HCT116 (cell line): ENCODE data around the gene ACP7. TPM values are rescaled to one million over a fixed set of nuclear protein-coding genes. Genes with fewer than 3 reads are reported as not detected.

Source experiments
- ATAC-seq: fragments of 200-7000 bp; cut with Tn5 transposase; 2 replicates; pipeline ENCODE4 v1.9.1; 2020; ENCODE audit warnings: mild to moderate bottlenecking, moderate library complexity
- BruUV-seq: library from RNA; stranded (reverse); fragments of 400-500 nt; replicated peaks from 2 replicates; lab custom pipeline; 2021; lab: Mats Ljungman, UMichigan
- CTCF ChIA-PET: fragments of 300-600 bp; sonication (Branson Sonifier 250); formaldehyde crosslinking; loops from one replicate; lab custom pipeline; 2021; ENCODE audit warnings: antibody characterized with exemption; lab: Charles Lee
- POLR2A ChIA-PET: fragments of 300-600, 350-600 bp; sonication (Branson Sonifier 250); formaldehyde crosslinking; loops from one replicate; lab custom pipeline; 2021; ENCODE audit warnings: antibody characterized with exemption; lab: Charles Lee
- RAD21 ChIA-PET, 2 experiments: fragments of 300-600 bp; sonication (Branson Sonifier 250); formaldehyde crosslinking; loops; one replicate each; lab custom pipeline; 2023; ENCODE audit warnings: low total read pairs in 2 of 2; ENCODE audit not compliant: uncharacterized antibody in 2 of 2, unreplicated experiment in 2 of 2, low non-redundant PET in 1 of 2; lab: Charles Lee
- DNase-seq: peaks from one replicate; pipeline ENCODE4 v3.0.0-alpha.2; 2010; ENCODE audit warnings: low read depth, low spot score
- H2AFZ ChIP-seq: fragments of 200-600 bp; shearing (Covaris generic), sonication (generic); 2 replicates; pipeline ENCODE4 v1.6.1; 2017; ENCODE audit warnings: low read depth, mixed run types, mixed read lengths, antibody characterized with exemption, low read length; ENCODE audit not compliant: poor library complexity, severe bottlenecking
- H3K27ac ChIP-seq: 2 replicates; pipeline ENCODE4 v1.5.1; 2012; ENCODE audit warnings: low read depth, low read length
- H3K27me3 ChIP-seq: fragments of 200-600 bp; sonication (generic); 2 replicates; pipeline ENCODE4 v1.6.1; 2016; ENCODE audit warnings: mixed run types, low read length, mixed read lengths; ENCODE audit not compliant: insufficient read depth
- H3K36me3 ChIP-seq, 2 experiments: fragments of 200-500 bp in 1 of 2; fragments of 200-600 bp in 1 of 2; sonication (Bioruptor generic) in 1 of 2; sonication (generic) in 1 of 2; 2 replicates each; pipeline versions ENCODE4 v1.5.1 to v1.6.1; 2014 to 2016; ENCODE audit warnings: low read length in 2 of 2, inconsistent platforms in 1 of 2, mixed read lengths in 1 of 2, mixed run types in 1 of 2; ENCODE audit not compliant: insufficient read depth in 2 of 2, control insufficient read depth in 1 of 2
- H3K4me1 ChIP-seq, 2 experiments: fragments of 200-600 bp in 1 of 2; sonication (generic) in 1 of 2; 2 replicates each; pipeline versions ENCODE4 v1.5.1 to v1.6.1; 2012 to 2017; ENCODE audit warnings: low read length in 2 of 2, inconsistent platforms in 1 of 2, mild to moderate bottlenecking in 1 of 2, mixed read lengths in 1 of 2, mixed run types in 1 of 2, moderate library complexity in 1 of 2; ENCODE audit not compliant: insufficient read depth in 2 of 2, control insufficient read depth in 1 of 2
- H3K4me2 ChIP-seq: fragments of 200-600 bp; sonication (generic); 2 replicates; pipeline ENCODE4 v1.6.1; 2017; ENCODE audit warnings: mixed run types, low read length, mixed read lengths
- H3K4me3 ChIP-seq, 2 experiments: fragments of 200-600 bp in 1 of 2; sonication (generic) in 1 of 2; replicated peaks in 1 of 2; 2 replicates each; pipeline ENCODE4 v1.5.1; 2011 to 2016; ENCODE audit warnings: low read length in 2 of 2, control low read depth in 1 of 2, low read depth in 1 of 2, mild to moderate bottlenecking in 1 of 2, mixed read lengths in 1 of 2, mixed run types in 1 of 2
- H3K79me2 ChIP-seq: fragments of 200-600 bp; sonication (generic); 2 replicates; pipeline ENCODE4 v1.6.1; 2017; ENCODE audit warnings: mild to moderate bottlenecking, mixed run types, low read length, moderate library complexity, mixed read lengths; ENCODE audit not compliant: insufficient read depth
- H3K9ac ChIP-seq: fragments of 200-600 bp; sonication (generic); 2 replicates; pipeline ENCODE4 v1.6.1; 2016; ENCODE audit warnings: low read length, mixed read lengths
- H3K9me2 ChIP-seq: fragments of 200-600 bp; sonication (generic), shearing (Covaris generic); 2 replicates; pipeline ENCODE4 v1.6.1; 2017; ENCODE audit warnings: mixed run types, mild to moderate bottlenecking, moderate library complexity; ENCODE audit not compliant: insufficient read depth
- H3K9me3 ChIP-seq, 2 experiments: fragments of 200-500 bp in 1 of 2; fragments of 200-600 bp in 1 of 2; sonication (Bioruptor generic) in 1 of 2; sonication (generic) in 1 of 2; 2 replicates each; pipeline ENCODE4 v1.6.1; 2014 to 2017; ENCODE audit warnings: low read length in 2 of 2, mixed read lengths in 2 of 2, inconsistent platforms in 1 of 2, low read depth in 1 of 2, mild to moderate bottlenecking in 1 of 2, mixed run types in 1 of 2, moderate library complexity in 1 of 2; ENCODE audit not compliant: control insufficient read depth in 1 of 2, insufficient read depth in 1 of 2
- H4K20me1 ChIP-seq: fragments of 200-600 bp; sonication (generic), shearing (Covaris generic); 2 replicates; pipeline ENCODE4 v1.6.1; 2017; ENCODE audit warnings: mixed run types, mild to moderate bottlenecking, moderate library complexity; ENCODE audit not compliant: insufficient read depth
- CBX3 ChIP-seq: IDR thresholded peaks from 2 replicates; pipeline ENCODE4 v1.6.1; 2012; ENCODE audit warnings: low read depth
- CEBPB ChIP-seq: IDR thresholded peaks from 2 replicates; pipeline ENCODE4 v1.6.1; 2012; ENCODE audit warnings: low read depth
- ELF1 ChIP-seq: IDR thresholded peaks from 2 replicates; pipeline ENCODE4 v1.6.1; 2012; ENCODE audit warnings: low read depth, borderline replicate concordance
- EZH2 ChIP-seq: fragments of 200-600 bp; sonication (generic); IDR thresholded peaks from 2 replicates; pipeline ENCODE4 v1.6.1; 2017; ENCODE audit warnings: antibody characterized with exemption, mixed run types
- EZH2phosphoT487 ChIP-seq: fragments of 200-600 bp; IDR thresholded peaks from 2 replicates; pipeline ENCODE4 v1.6.1; 2018; ENCODE audit warnings: antibody characterized with exemption, borderline replicate concordance
- FOSL1 ChIP-seq: IDR thresholded peaks from 2 replicates; pipeline ENCODE4 v1.6.1; 2012; ENCODE audit warnings: low read depth
- JUND ChIP-seq: IDR thresholded peaks from 2 replicates; pipeline ENCODE4 v1.6.1; 2012
- POLR2A ChIP-seq: IDR thresholded peaks from 2 replicates; pipeline ENCODE4 v1.7.0; 2011; ENCODE audit warnings: borderline replicate concordance; ENCODE audit not compliant: insufficient read depth, insufficient read length; ENCODE audit errors: extremely low read depth
- RAD21 ChIP-seq: IDR thresholded peaks from 2 replicates; pipeline ENCODE4 v1.6.1; 2012; ENCODE audit warnings: low read depth, mild to moderate bottlenecking
- SIN3A ChIP-seq: IDR thresholded peaks from 2 replicates; pipeline ENCODE4 v1.6.1; 2012; ENCODE audit warnings: low read depth
- SRF ChIP-seq: IDR thresholded peaks from 2 replicates; pipeline ENCODE4 v1.6.1; 2012; ENCODE audit warnings: low read depth
- TCF7L2 ChIP-seq: IDR thresholded peaks from 2 replicates; pipeline ENCODE4 v1.7.0; 2011; ENCODE audit warnings: borderline replicate concordance, inconsistent platforms; ENCODE audit not compliant: insufficient read depth, insufficient read length; ENCODE audit errors: extremely low read depth
- YY1 ChIP-seq: IDR thresholded peaks from 2 replicates; pipeline ENCODE4 v1.6.1; 2011; ENCODE audit warnings: low read length, low read depth, moderate library complexity, mild to moderate bottlenecking; ENCODE audit not compliant: insufficient replicate concordance; ENCODE audit errors: extremely low read depth
- ZFX ChIP-seq: fragments of 450-650 bp; IDR thresholded peaks from 2 replicates; pipeline ENCODE4 v1.6.1; 2017
- ZNF274 ChIP-seq: fragments of 200-500 bp; sonication (Bioruptor generic); IDR thresholded peaks from 2 replicates; pipeline ENCODE4 v1.6.1; 2014; ENCODE audit warnings: mild to moderate bottlenecking, low read depth, low read length, inconsistent platforms
- intact Hi-C: fragments of 100-400 bp; cut with micrococcal nuclease; formaldehyde crosslinking; loops from 2 replicates; pipeline ENCODE4 v1.10.0; 2022
- total RNA-seq: library from RNA; stranded (reverse); gene quantifications from one replicate; pipeline ENCODE4 v1.2.1, GENCODE V29; 2021; ENCODE audit not compliant: unreplicated experiment
- TF ChIP-seq, protein P1 (sequence below): IDR thresholded peaks from 2 replicates; pipeline ENCODE4 v1.6.1; 2012
- TF ChIP-seq, protein P2 (sequence below): IDR thresholded peaks from 2 replicates; pipeline ENCODE4 v1.6.1; 2012; ENCODE audit warnings: low read depth

Gene ACP7
- total RNA-seq, 1 experiment from 2014 or later = 4.7 TPM

DNA sequence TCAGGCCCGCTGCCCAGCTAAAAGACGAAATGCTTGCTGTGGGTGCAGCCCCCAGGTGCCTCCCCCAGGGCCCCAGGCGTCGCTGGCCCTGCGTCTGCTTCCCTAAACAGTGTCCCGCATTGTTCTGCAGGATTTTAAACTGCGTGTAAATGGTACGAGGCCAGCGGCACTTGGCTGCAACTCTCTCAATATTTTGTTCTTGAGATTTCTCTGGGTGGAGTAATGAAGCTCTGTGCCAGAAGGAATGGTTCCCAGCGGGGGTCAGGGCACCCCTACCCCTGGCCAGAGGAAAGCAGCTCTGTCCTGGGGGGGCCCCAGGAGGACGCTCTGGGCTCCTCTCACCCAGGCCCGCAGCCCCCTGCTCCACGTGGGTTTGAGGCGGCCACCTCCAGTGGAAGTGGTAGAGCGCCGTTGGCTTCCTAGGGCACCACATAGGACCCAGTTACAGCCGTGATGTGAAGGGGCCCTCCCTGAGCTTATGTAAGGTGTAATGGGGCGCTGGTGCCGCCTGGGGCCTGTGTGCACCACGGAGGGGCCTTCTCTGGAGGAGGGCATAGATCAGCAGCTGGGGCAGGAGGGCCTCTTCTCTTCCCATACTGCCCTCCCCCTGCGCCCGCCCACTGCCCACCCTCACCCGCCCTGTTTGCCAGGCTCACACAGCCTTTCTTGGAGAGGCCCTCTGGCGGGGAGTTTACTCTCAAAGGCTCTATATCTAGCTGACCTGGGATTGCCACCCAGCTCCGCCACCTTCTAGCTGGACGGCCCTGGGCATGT, 61.2 kb downstream of the ACP7 start:
- H3K27ac ChIP-seq = no peak overlapping the region
- no peak overlapping the region for H2AFZ ChIP-seq
- H4K20me1 ChIP-seq = no peaks in the 10 kb centered on the region
- no peaks in the 10 kb centered on the region for H3K9me2 ChIP-seq
- no TSS peak for BruUV-seq
- intact Hi-C loops = no loop called here
- ATAC-seq (no peak), DNase-seq (no peak)
- no peaks in the 10 kb centered on the region for H3K36me3 ChIP-seq
- H3K9me3 ChIP-seq = no peaks in the 10 kb centered on the region
- no peaks in the 10 kb centered on the region for H3K4me1 ChIP-seq
- H3K79me2 ChIP-seq = peaks cover 92% of the 10 kb centered on the region
- POLR2A ChIA-PET = no interaction called here
- RAD21 ChIA-PET = no interaction called here
- H3K4me2 ChIP-seq = no peak overlapping the region
- CTCF ChIA-PET = no interaction called here
- H3K9ac ChIP-seq = no peak overlapping the region
- H3K27me3 ChIP-seq = no peaks in the 10 kb centered on the region
- no peak for TF ChIP-seq ZNF274
- no peak for TF ChIP-seq RAD21
- TF ChIP-seq SRF = no peak
- no peak for TF ChIP-seq POLR2A
- TF ChIP-seq EZH2 = no peak
- TF ChIP-seq YY1 = no peak
- no peak for TF ChIP-seq JUND
- TF ChIP-seq, protein P1, sequence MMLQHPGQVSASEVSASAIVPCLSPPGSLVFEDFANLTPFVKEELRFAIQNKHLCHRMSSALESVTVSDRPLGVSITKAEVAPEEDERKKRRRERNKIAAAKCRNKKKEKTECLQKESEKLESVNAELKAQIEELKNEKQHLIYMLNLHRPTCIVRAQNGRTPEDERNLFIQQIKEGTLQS = no peak
- TF ChIP-seq CEBPB = no peak
- TF ChIP-seq, protein P2, sequence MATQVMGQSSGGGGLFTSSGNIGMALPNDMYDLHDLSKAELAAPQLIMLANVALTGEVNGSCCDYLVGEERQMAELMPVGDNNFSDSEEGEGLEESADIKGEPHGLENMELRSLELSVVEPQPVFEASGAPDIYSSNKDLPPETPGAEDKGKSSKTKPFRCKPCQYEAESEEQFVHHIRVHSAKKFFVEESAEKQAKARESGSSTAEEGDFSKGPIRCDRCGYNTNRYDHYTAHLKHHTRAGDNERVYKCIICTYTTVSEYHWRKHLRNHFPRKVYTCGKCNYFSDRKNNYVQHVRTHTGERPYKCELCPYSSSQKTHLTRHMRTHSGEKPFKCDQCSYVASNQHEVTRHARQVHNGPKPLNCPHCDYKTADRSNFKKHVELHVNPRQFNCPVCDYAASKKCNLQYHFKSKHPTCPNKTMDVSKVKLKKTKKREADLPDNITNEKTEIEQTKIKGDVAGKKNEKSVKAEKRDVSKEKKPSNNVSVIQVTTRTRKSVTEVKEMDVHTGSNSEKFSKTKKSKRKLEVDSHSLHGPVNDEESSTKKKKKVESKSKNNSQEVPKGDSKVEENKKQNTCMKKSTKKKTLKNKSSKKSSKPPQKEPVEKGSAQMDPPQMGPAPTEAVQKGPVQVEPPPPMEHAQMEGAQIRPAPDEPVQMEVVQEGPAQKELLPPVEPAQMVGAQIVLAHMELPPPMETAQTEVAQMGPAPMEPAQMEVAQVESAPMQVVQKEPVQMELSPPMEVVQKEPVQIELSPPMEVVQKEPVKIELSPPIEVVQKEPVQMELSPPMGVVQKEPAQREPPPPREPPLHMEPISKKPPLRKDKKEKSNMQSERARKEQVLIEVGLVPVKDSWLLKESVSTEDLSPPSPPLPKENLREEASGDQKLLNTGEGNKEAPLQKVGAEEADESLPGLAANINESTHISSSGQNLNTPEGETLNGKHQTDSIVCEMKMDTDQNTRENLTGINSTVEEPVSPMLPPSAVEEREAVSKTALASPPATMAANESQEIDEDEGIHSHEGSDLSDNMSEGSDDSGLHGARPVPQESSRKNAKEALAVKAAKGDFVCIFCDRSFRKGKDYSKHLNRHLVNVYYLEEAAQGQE = no peak
- TF ChIP-seq TCF7L2 = no peak
- no peak for TF ChIP-seq ELF1
- TF ChIP-seq ZFX = no peak
- no peak for TF ChIP-seq EZH2phosphoT487
- TF ChIP-seq FOSL1 = no peak
- no peak for TF ChIP-seq SIN3A
- TF ChIP-seq CBX3 = no peak
- no peak overlapping the region for H3K4me3 ChIP-seq
